A673 (cell line): ENCODE data around the gene UMODL1. TPM values are rescaled to one million over a fixed set of nuclear protein-coding genes. Genes with fewer than 3 reads are reported as not detected.

Experiments used
- BruUV-seq: library from RNA; stranded (reverse); fragments of 400-500 nt; replicated peaks from 2 replicates; lab custom pipeline; 2021; lab: Mats Ljungman, UMichigan
- CTCF ChIA-PET: fragments of 300-600 bp; sonication (Branson Sonifier 250); formaldehyde crosslinking; loops from one replicate; lab custom pipeline; 2022; ENCODE audit warnings: antibody characterized with exemption; lab: Charles Lee
- POLR2A ChIA-PET: fragments of 300-600 bp; sonication (Branson Sonifier 250); formaldehyde crosslinking; loops from one replicate; lab custom pipeline; 2022; ENCODE audit warnings: antibody characterized with exemption; ENCODE audit not compliant: low non-redundant PET; lab: Charles Lee
- DNase-seq: peaks from one replicate; pipeline ENCODE4 v3.0.0-alpha.2; 2015; ENCODE audit warnings: low spot score
- H3K27ac ChIP-seq: fragments of 200-600 bp; sonication (generic); 2 replicates; pipeline ENCODE4 v1.5.1; 2016; ENCODE audit warnings: mixed run types, low read depth, mild to moderate bottlenecking, mixed read lengths, antibody characterized with exemption, low read length; ENCODE audit not compliant: poor library complexity, severe bottlenecking
- H3K27me3 ChIP-seq: fragments of 200-600 bp; sonication (generic); replicated peaks from 2 replicates; pipeline ENCODE4 v1.6.1; 2017; ENCODE audit warnings: mixed run types, low read depth, mild to moderate bottlenecking, mixed read lengths, antibody characterized with exemption, low read length; ENCODE audit not compliant: insufficient read depth, poor library complexity
- H3K36me3 ChIP-seq: fragments of 200-600 bp; sonication (generic); 2 replicates; pipeline ENCODE4 v1.6.1; 2016; ENCODE audit warnings: mixed run types, mild to moderate bottlenecking, mixed read lengths, antibody characterized with exemption, low read length; ENCODE audit not compliant: insufficient read depth, poor library complexity, severe bottlenecking
- H3K4me1 ChIP-seq: fragments of 200-600 bp; sonication (generic); 2 replicates; pipeline ENCODE4 v1.6.1; 2017; ENCODE audit warnings: mixed run types, mild to moderate bottlenecking, mixed read lengths, antibody characterized with exemption, low read length; ENCODE audit not compliant: insufficient read depth, poor library complexity, severe bottlenecking
- H3K4me3 ChIP-seq: fragments of 200-600 bp; sonication (generic); 2 replicates; pipeline ENCODE4 v1.5.1; 2016; ENCODE audit warnings: low read depth, mixed run types, mild to moderate bottlenecking, mixed read lengths, low read length; ENCODE audit not compliant: poor library complexity, severe bottlenecking
- H3K9me3 ChIP-seq: fragments of 200-600 bp; sonication (generic); 2 replicates; pipeline ENCODE4 v1.6.1; 2016; ENCODE audit warnings: mixed run types, low read depth, mild to moderate bottlenecking, mixed read lengths, antibody characterized with exemption, low read length; ENCODE audit not compliant: poor library complexity, severe bottlenecking
- CTCF ChIP-seq: fragments of 300-800, 200-600 bp; sonication (generic); conservative IDR thresholded peaks from 2 replicates; pipeline ENCODE4 v1.5.1; 2017; ENCODE audit warnings: low read depth, mild to moderate bottlenecking, antibody characterized with exemption, low read length, moderate library complexity, mixed read lengths
- EZH2 ChIP-seq: fragments of 200-600 bp; sonication (generic); IDR thresholded peaks from 2 replicates; pipeline ENCODE4 v1.6.1; 2017; ENCODE audit warnings: borderline replicate concordance, low read depth, mild to moderate bottlenecking, mixed read lengths, antibody characterized with exemption, low read length; ENCODE audit not compliant: poor library complexity, severe bottlenecking
- intact Hi-C: fragments of 100-400 bp; cut with micrococcal nuclease; formaldehyde crosslinking; loops from one replicate; pipeline ENCODE4 v1.10.0; 2022; ENCODE audit not compliant: unreplicated experiment
- total RNA-seq: library from RNA; stranded (reverse); gene quantifications from 2 replicates; pipeline ENCODE4 v1.2.3, GENCODE V29; 2021

Gene UMODL1
- total RNA-seq, 1 experiment from 2014 or later: not detected

- Histone ChIP-seq H3K4me1 (peaks cover 8% of the 10 kb centered on the region), H3K27me3 (no peaks in the 10 kb centered on the region), H3K36me3 (no peaks in the 10 kb centered on the region), H3K27ac (no peak overlapping the region), H3K4me3 (no peak overlapping the region), H3K9me3 (peaks cover 7% of the 10 kb centered on the region)
- DNase-seq: no peak
- intact Hi-C loops: no loop called here
- POLR2A ChIA-PET: no interaction called here
- BruUV-seq: no TSS peak
- CTCF ChIA-PET: interaction anchor here (0.6 kb wide), 1 partner anchor 315 kb away, joined by 4 read pairs; no protein-coding TSS in a partner anchor
- TF ChIP-seq CTCF (no peak), EZH2 (no peak)
Observed at GRCh38 chr21:42092771-42093170, 21.7 kb downstream of the UMODL1 start.

GRCh38 chr21:42093186-42093585 is 22.1 kb downstream of the UMODL1 start:
- no peaks in the 10 kb centered on the region for H3K27me3 ChIP-seq
- no peak overlapping the region for H3K4me3 ChIP-seq
- no TSS peak for BruUV-seq
- POLR2A ChIA-PET: no interaction called here
- DNase-seq: no peak
- peaks cover 7% of the 10 kb centered on the region for H3K9me3 ChIP-seq
- H3K27ac ChIP-seq: no peak overlapping the region
- intact Hi-C loops: no loop called here
- no peaks in the 10 kb centered on the region for H3K36me3 ChIP-seq
- no peak for TF ChIP-seq CTCF
- CTCF ChIA-PET: interaction anchor here (0.8 kb wide), 1 partner anchor 277 kb away, joined by 3 read pairs; no protein-coding TSS in a partner anchor
- peaks cover 11% of the 10 kb centered on the region for H3K4me1 ChIP-seq

GRCh38 chr21:42093991-42094421 is 22.9 kb downstream of the UMODL1 start:
- intact Hi-C loops: no loop called here
- CTCF ChIA-PET: interaction anchor here (0.8 kb wide), 1 partner anchor 277 kb away, joined by 3 read pairs; no protein-coding TSS in a partner anchor

More at GRCh38 chr21:42093991-42094421, 22.9 kb downstream of the UMODL1 start:
- Histone ChIP-seq H3K9me3 (peaks cover 7% of the 10 kb centered on the region), H3K27ac (no peak overlapping the region), H3K4me3 (no peak overlapping the region), H3K27me3 (no peaks in the 10 kb centered on the region), H3K36me3 (no peaks in the 10 kb centered on the region), H3K4me1 (peaks cover 11% of the 10 kb centered on the region)
- DNase-seq: peak; percentile 44
- no TSS peak for BruUV-seq
- no peak for TF ChIP-seq CTCF
- no peak for TF ChIP-seq EZH2
- POLR2A ChIA-PET: no interaction called here
